Measurements from ENCODE around the gene BFAR. TPM values are rescaled to one million over a fixed set of nuclear protein-coding genes. Genes with fewer than 3 reads are reported as not detected.
"Not testable (repeated sequence)": the region's sequence is repeated elsewhere in the genome, so short reads cannot be mapped to it uniquely, and the experiment has no call there.

BFAR gene
- total and polyA plus RNA-seq, 5 donors from 2014 or later = 48.0 to 52.8 (median 51.0) TPM

GRCh38 chr16:14636179-14636950, 3.6 kb downstream of the BFAR start:
- not testable (repeated sequence) for H3K9me3 Mint-ChIP-seq; H3K27ac ChIP-seq (ENCODE audit: insufficient read depth, low read length, poor library complexity, severe bottlenecking); DNase-seq; H3K9me3 ChIP-seq (ENCODE audit: control insufficient read depth in 2 of 2, low read length in 2 of 2); ATAC-seq (ENCODE audit: low read depth in 2 of 2); H3K36me3 Mint-ChIP-seq; H3K4me3 ChIP-seq (ENCODE audit: low read depth, low read length); H3K27me3 Mint-ChIP-seq; H3K27me3 ChIP-seq (ENCODE audit: control insufficient read depth, insufficient read depth, low read length)
- peaks cover 40% of the 10 kb centered on the region for H3K4me1 ChIP-seq (ENCODE audit: control insufficient read depth, insufficient read depth, low read length, poor library complexity, severe bottlenecking)
- H3K36me3 ChIP-seq (ENCODE audit: control insufficient read depth, insufficient read depth, low read length) = peaks cover 21% of the 10 kb centered on the region
- H3K4me1 Mint-ChIP-seq = peaks cover 23 to 76% (median 50%) of the 10 kb centered on the region in 4 donors
- peak overlapping the region; percentile 48 to 96 (median 70) for H3K4me3 Mint-ChIP-seq
- peak overlapping the region in 1 of 3 donors; percentile 59 for H3K27ac Mint-ChIP-seq

DNA sequence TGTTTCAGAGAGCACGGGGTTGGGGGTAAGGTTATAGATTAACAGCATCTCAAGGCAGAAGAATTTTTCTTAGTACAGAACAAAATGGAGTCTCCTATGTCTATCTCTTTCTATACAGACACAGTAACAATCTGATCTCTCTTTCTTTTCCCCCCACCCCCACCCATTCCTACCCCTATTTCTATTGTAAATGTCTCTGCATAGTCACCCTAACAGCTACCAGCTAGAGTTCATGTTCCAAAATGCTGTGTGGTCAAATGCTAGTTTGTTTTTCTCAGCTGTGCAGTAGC, 4.1 kb downstream of the BFAR start:
- not testable (repeated sequence) for ATAC-seq (ENCODE audit: low read depth in 2 of 2); H3K27ac Mint-ChIP-seq; H3K9me3 ChIP-seq (ENCODE audit: control insufficient read depth in 2 of 2, low read length in 2 of 2); H3K4me3 ChIP-seq (ENCODE audit: low read depth, low read length); H3K27me3 Mint-ChIP-seq; H3K36me3 Mint-ChIP-seq; DNase-seq; H3K27me3 ChIP-seq (ENCODE audit: control insufficient read depth, insufficient read depth, low read length); H3K9me3 Mint-ChIP-seq; H3K27ac ChIP-seq (ENCODE audit: insufficient read depth, low read length, poor library complexity, severe bottlenecking)
- peaks cover 35% of the 10 kb centered on the region for H3K4me1 ChIP-seq (ENCODE audit: control insufficient read depth, insufficient read depth, low read length, poor library complexity, severe bottlenecking)
- H3K36me3 ChIP-seq (ENCODE audit: control insufficient read depth, insufficient read depth, low read length) = peaks cover 21% of the 10 kb centered on the region
- Mint-ChIP-seq H3K4me3 (peak overlapping the region in 2 of 4 donors; percentile 17 to 96), H3K4me1 (peaks cover 23 to 73% (median 50%) of the 10 kb centered on the region in 4 donors)

- H3K4me1 ChIP-seq (ENCODE audit: control insufficient read depth, insufficient read depth, low read length, poor library complexity, severe bottlenecking) = peaks cover 5% of the 10 kb centered on the region
- ATAC-seq (ENCODE audit: low read depth in 2 of 2) = no peak
- H3K27me3 ChIP-seq (ENCODE audit: control insufficient read depth, insufficient read depth, low read length) = no peaks in the 10 kb centered on the region
- H3K9me3 ChIP-seq (ENCODE audit: control insufficient read depth in 2 of 2, low read length in 2 of 2) = no peaks in the 10 kb centered on the region
- no peak for DNase-seq
- H3K27ac Mint-ChIP-seq = peak overlapping the region in 1 of 3 donors; percentile 20
- H3K4me3 Mint-ChIP-seq = no peak overlapping the region
- H3K9me3 Mint-ChIP-seq = no peaks in the 10 kb centered on the region
- H3K36me3 ChIP-seq (ENCODE audit: control insufficient read depth, insufficient read depth, low read length) = peaks cover 37% of the 10 kb centered on the region
- H3K27me3 Mint-ChIP-seq = no peaks in the 10 kb centered on the region
- H3K36me3 Mint-ChIP-seq = peaks cover 16% of the 10 kb centered on the region
- peaks cover 8 to 60% (median 36%) of the 10 kb centered on the region in 4 donors for H3K4me1 Mint-ChIP-seq
- no peak overlapping the region for H3K27ac ChIP-seq (ENCODE audit: insufficient read depth, low read length, poor library complexity, severe bottlenecking)
- H3K4me3 ChIP-seq (ENCODE audit: low read depth, low read length) = no peak overlapping the region
These were observed 7.8 kb downstream of the BFAR start for GRCh38 chr16:14640538-14640937.

GRCh38 chr16:14641206-14641605, 8.5 kb downstream of the BFAR start:
- H3K27me3 Mint-ChIP-seq = no peaks in the 10 kb centered on the region
- H3K27ac ChIP-seq (ENCODE audit: insufficient read depth, low read length, poor library complexity, severe bottlenecking) = no peak overlapping the region
- no peak overlapping the region for H3K27ac Mint-ChIP-seq
- no peaks in the 10 kb centered on the region for H3K9me3 ChIP-seq (ENCODE audit: control insufficient read depth in 2 of 2, low read length in 2 of 2)
- ATAC-seq (ENCODE audit: low read depth in 2 of 2) (no peak), DNase-seq (no peak)
- H3K36me3 ChIP-seq (ENCODE audit: control insufficient read depth, insufficient read depth, low read length) = peaks cover 43% of the 10 kb centered on the region
- peaks cover 16% of the 10 kb centered on the region for H3K36me3 Mint-ChIP-seq
- H3K27me3 ChIP-seq (ENCODE audit: control insufficient read depth, insufficient read depth, low read length) = no peaks in the 10 kb centered on the region
- H3K4me3 ChIP-seq (ENCODE audit: low read depth, low read length) = no peak overlapping the region
- peak overlapping the region in 1 of 4 donors; percentile 32 for H3K4me3 Mint-ChIP-seq
- peaks cover 5 to 54% (median 31%) of the 10 kb centered on the region in 4 donors for H3K4me1 Mint-ChIP-seq
- H3K4me1 ChIP-seq (ENCODE audit: control insufficient read depth, insufficient read depth, low read length, poor library complexity, severe bottlenecking) = no peaks in the 10 kb centered on the region
- no peaks in the 10 kb centered on the region for H3K9me3 Mint-ChIP-seq

GRCh38 chr16:14641926-14642325, 9.2 kb downstream of the BFAR start:
- Mint-ChIP-seq H3K9me3 (no peaks in the 10 kb centered on the region), H3K4me3 (no peak overlapping the region), H3K27ac (peak overlapping the region in 1 of 3 donors; percentile 20), H3K27me3 (no peaks in the 10 kb centered on the region), H3K36me3 (peaks cover 16% of the 10 kb centered on the region), H3K4me1 (peaks cover 3 to 47% (median 27%) of the 10 kb centered on the region in 4 donors)
- ATAC-seq (ENCODE audit: low read depth in 2 of 2) (no peak), DNase-seq (no peak)
- H3K9me3 ChIP-seq (ENCODE audit: control insufficient read depth in 2 of 2, low read length in 2 of 2) = no peaks in the 10 kb centered on the region
- H3K27ac ChIP-seq (ENCODE audit: insufficient read depth, low read length, poor library complexity, severe bottlenecking) = no peak overlapping the region
- no peak overlapping the region for H3K4me3 ChIP-seq (ENCODE audit: low read depth, low read length)
- H3K27me3 ChIP-seq (ENCODE audit: control insufficient read depth, insufficient read depth, low read length) = no peaks in the 10 kb centered on the region
- no peaks in the 10 kb centered on the region for H3K4me1 ChIP-seq (ENCODE audit: control insufficient read depth, insufficient read depth, low read length, poor library complexity, severe bottlenecking)
- peaks cover 48% of the 10 kb centered on the region for H3K36me3 ChIP-seq (ENCODE audit: control insufficient read depth, insufficient read depth, low read length)

DNA sequence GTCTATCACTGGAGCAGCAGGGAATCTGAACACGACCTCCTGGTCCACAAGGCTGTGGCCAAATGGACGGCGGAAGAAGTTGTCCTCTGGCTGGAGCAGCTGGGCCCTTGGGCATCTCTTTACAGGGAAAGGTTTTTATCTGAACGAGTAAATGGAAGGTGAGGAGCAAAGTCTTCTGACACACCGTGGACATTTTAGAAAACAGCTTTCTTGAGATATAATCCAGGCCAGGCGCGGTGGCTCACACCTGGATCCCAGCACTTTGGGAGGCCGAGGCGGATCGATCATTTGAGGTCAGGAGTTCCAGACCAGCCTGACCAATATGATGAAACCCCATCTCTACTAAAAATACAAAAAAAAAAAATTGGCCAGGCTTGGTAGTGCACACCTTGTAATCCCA, 17.1 kb downstream of the BFAR start:
- peaks cover 0 to 11% (median 7%) of the 10 kb centered on the region in 4 donors for H3K4me1 Mint-ChIP-seq
- H3K36me3 ChIP-seq (ENCODE audit: control insufficient read depth, insufficient read depth, low read length) = peaks cover 81% of the 10 kb centered on the region
- no peaks in the 10 kb centered on the region for H3K27me3 Mint-ChIP-seq
- H3K27ac ChIP-seq (ENCODE audit: insufficient read depth, low read length, poor library complexity, severe bottlenecking) = no peak overlapping the region
- H3K27ac Mint-ChIP-seq = peak overlapping the region; percentile 17 to 48 (median 20)
- no peak overlapping the region for H3K4me3 ChIP-seq (ENCODE audit: low read depth, low read length)
- DNase-seq (no peak), ATAC-seq (ENCODE audit: low read depth in 2 of 2) (no peak)
- H3K9me3 ChIP-seq (ENCODE audit: control insufficient read depth in 2 of 2, low read length in 2 of 2) = no peaks in the 10 kb centered on the region
- H3K27me3 ChIP-seq (ENCODE audit: control insufficient read depth, insufficient read depth, low read length) = no peaks in the 10 kb centered on the region
- peaks cover 14% of the 10 kb centered on the region for H3K36me3 Mint-ChIP-seq
- H3K4me1 ChIP-seq (ENCODE audit: control insufficient read depth, insufficient read depth, low read length, poor library complexity, severe bottlenecking) = no peaks in the 10 kb centered on the region
- no peaks in the 10 kb centered on the region for H3K9me3 Mint-ChIP-seq
- no peak overlapping the region for H3K4me3 Mint-ChIP-seq

DNA sequence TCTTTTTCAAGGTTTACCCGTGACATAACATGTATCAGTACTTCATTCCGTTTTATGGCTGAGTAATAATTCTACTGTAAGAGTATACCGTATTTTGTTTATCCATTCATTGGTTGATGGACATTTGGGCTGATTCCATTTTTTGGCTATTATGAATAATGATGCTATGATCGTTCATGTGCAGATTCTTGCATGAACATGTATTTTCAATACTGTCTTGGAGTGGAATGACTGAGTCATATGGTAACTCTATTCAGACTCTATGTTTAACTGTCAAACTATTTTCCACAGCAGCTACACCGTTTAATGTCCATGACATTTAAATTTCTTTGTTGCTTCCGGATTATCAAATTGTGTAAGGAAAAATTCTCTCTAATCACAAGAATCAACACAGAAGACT, 17.9 kb downstream of the BFAR start:
- Mint-ChIP-seq H3K9me3 (no peaks in the 10 kb centered on the region), H3K36me3 (peaks cover 16% of the 10 kb centered on the region)

GRCh38 chr16:14652726-14653125, 20.0 kb downstream of the BFAR start:
- peaks cover 78% of the 10 kb centered on the region for H3K36me3 ChIP-seq (ENCODE audit: control insufficient read depth, insufficient read depth, low read length)
- H3K27ac ChIP-seq (ENCODE audit: insufficient read depth, low read length, poor library complexity, severe bottlenecking) = no peak overlapping the region
- H3K9me3 ChIP-seq (ENCODE audit: control insufficient read depth in 2 of 2, low read length in 2 of 2) = no peaks in the 10 kb centered on the region
- no peak overlapping the region for H3K4me3 Mint-ChIP-seq
- H3K4me1 Mint-ChIP-seq = peaks cover 0 to 7% (median 3%) of the 10 kb centered on the region in 4 donors
- no peaks in the 10 kb centered on the region for H3K4me1 ChIP-seq (ENCODE audit: control insufficient read depth, insufficient read depth, low read length, poor library complexity, severe bottlenecking)
- ATAC-seq (ENCODE audit: low read depth in 2 of 2) (no peak), DNase-seq (no peak)
- no peaks in the 10 kb centered on the region for H3K27me3 ChIP-seq (ENCODE audit: control insufficient read depth, insufficient read depth, low read length)
- H3K9me3 Mint-ChIP-seq = no peaks in the 10 kb centered on the region
- no peaks in the 10 kb centered on the region for H3K27me3 Mint-ChIP-seq
- no peak overlapping the region for H3K27ac Mint-ChIP-seq
- H3K4me3 ChIP-seq (ENCODE audit: low read depth, low read length) = no peak overlapping the region
- peaks cover 17% of the 10 kb centered on the region for H3K36me3 Mint-ChIP-seq

More for the DNA sequence above, 17.9 kb downstream of the BFAR start:
- Histone ChIP-seq H3K4me3 (ENCODE audit: low read depth, low read length) (no peak overlapping the region), H3K27me3 (ENCODE audit: control insufficient read depth, insufficient read depth, low read length) (no peaks in the 10 kb centered on the region), H3K4me1 (ENCODE audit: control insufficient read depth, insufficient read depth, low read length, poor library complexity, severe bottlenecking) (no peaks in the 10 kb centered on the region), H3K9me3 (ENCODE audit: control insufficient read depth in 2 of 2, low read length in 2 of 2) (no peaks in the 10 kb centered on the region), H3K36me3 (ENCODE audit: control insufficient read depth, insufficient read depth, low read length) (peaks cover 79% of the 10 kb centered on the region), H3K27ac (ENCODE audit: insufficient read depth, low read length, poor library complexity, severe bottlenecking) (no peak overlapping the region)
- Mint-ChIP-seq H3K4me1 (peaks cover 0 to 9% (median 4%) of the 10 kb centered on the region in 4 donors), H3K27me3 (no peaks in the 10 kb centered on the region), H3K27ac (peak overlapping the region in 2 of 3 donors; percentile 48 to 59), H3K4me3 (no peak overlapping the region)
- no peak for DNase-seq
- ATAC-seq (ENCODE audit: low read depth in 2 of 2) = no peak
